IPS-18c (cell line): Measurements from ENCODE around the gene OR6Y1.

ENCODE experiments used
- H3K4me3 ChIP-seq: 2 replicates; pipeline ENCODE4 v1.7.0; 2013; ENCODE audit warnings: low read depth, mild to moderate bottlenecking, low read length, moderate library complexity; ENCODE audit not compliant: insufficient read depth
- H3K9me3 ChIP-seq: one replicate; pipeline ENCODE4 v1.6.1; 2013; ENCODE audit warnings: mild to moderate bottlenecking, low read length, moderate library complexity; ENCODE audit not compliant: control insufficient read depth, insufficient read depth

The OR6Y1 gene

DNA sequence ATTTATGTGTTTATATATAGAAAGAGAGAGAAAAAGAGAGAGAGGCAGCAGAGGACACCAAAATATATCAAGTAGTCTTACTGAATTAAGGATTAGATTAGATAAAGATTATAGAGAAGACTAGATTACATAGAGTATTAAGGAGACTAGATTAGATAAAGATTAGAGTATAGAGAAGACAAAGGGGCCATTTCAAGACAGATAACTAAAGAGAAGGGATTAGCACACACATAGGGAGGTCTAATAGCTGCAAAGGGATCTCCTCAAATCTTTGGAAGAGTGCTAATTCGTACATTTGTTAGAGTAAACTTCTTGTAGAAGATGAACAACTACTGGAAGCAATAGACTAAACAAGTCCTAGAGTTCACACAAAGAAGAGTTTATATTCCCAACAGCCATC is 34.2 kb downstream of the OR6Y1 start:
- H3K4me3 ChIP-seq: no peak overlapping the region
- H3K9me3 ChIP-seq: no peaks in the 10 kb centered on the region

DNA sequence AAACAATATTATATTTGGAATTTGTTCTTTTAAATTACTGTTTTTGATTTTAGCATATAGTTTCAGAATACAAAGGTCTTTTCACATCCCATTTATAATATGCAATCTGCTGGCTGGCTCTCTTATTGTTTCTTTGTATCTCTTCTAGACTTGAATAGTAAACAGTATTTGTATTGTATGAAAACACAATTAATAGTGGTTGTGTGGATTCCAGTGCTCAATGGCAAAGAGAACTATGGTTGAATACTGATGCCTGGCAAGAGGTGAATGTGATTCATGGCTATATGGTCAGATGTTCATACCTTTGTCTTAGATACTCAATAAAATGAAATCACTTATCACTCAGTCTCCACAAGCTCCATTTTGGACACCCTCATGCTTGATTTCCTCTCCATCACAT is 37.2 kb downstream of the OR6Y1 start:
- Histone ChIP-seq H3K4me3 (no peak overlapping the region), H3K9me3 (no peaks in the 10 kb centered on the region)

- Histone ChIP-seq H3K9me3 (no peaks in the 10 kb centered on the region), H3K4me3 (no peak overlapping the region)
Measured at GRCh38 chr1:158509471-158510156, 44.6 kb downstream of the OR6Y1 start.

DNA sequence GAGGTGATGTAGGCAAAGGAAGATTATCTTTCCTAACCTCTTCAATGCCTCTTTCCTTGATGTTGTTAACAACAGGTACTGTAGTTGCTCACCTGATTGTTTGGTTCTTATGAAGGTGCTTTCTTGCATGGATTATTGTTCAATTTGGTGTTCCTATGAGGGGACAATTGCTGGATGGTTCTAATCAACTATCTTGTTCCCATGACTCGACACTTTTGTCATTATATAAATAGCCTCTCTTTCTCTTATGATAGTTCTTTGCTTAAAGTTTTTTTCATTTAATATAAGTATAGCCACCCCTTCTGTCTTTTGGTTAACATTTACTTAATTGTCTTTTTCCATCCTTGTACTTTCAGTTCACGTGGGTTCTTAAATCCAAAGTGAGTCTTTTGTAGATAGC is 46.7 kb downstream of the OR6Y1 start:
- H3K4me3 ChIP-seq: no peak overlapping the region
- no peaks in the 10 kb centered on the region for H3K9me3 ChIP-seq

DNA sequence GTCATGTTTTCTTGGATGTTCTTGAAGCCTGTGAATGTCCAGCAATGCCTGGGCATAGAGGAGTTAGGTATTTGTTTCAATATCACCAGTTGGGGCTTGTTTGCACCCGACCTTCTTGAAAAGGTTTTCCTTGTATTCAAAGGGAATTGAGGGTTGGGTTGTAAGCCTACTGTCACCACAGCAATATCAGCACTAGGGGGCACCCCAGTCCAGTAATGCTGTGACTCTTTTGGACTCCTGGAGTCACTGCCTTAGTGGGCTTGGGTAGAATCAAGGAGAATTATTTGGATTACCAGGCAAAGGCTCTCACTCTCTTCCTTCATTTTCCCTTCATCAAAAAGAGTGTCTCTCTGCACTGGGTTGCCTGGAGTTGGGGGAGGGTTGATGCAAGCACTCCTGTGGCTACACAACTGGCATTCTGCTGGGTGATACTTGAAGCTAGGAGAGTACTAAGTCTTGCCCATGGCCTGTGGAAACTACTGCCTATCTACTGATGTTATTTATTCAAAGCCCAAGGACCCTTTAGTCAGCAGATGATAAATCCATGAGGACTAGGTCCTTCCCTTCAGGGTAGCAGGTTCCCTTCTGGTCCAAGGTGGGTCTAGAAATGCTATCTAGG is 47.7 kb downstream of the OR6Y1 start:
- no peak overlapping the region for H3K4me3 ChIP-seq
- peaks cover 2% of the 10 kb centered on the region for H3K9me3 ChIP-seq

- H3K4me3 ChIP-seq: no peak overlapping the region
- no peaks in the 10 kb centered on the region for H3K9me3 ChIP-seq
Measured at GRCh38 chr1:158496374-158496773, 57.8 kb downstream of the OR6Y1 start.

GRCh38 chr1:158494796-158495195 is 59.4 kb downstream of the OR6Y1 start:
- H3K9me3 ChIP-seq: no peaks in the 10 kb centered on the region
- H3K4me3 ChIP-seq: no peak overlapping the region
